Coronary artery (tissue), 2 donors: ENCODE results near the gene CEP104.

Experiments
- DNase-seq: peaks from one replicate; pipeline ENCODE4 v3.0.0-alpha.2; 2017; ENCODE audit warnings: low spot score
- H3K27ac ChIP-seq, 2 donors: fragments of 200-600 bp; sonication (generic); one replicate each; pipeline ENCODE4 v1.5.1; 2016 to 2019
- H3K4me3 ChIP-seq: fragments of 200-600 bp; sonication (generic); 2 replicates; pipeline ENCODE4 v1.5.1; 2016; ENCODE audit warnings: mild to moderate bottlenecking, moderate library complexity
- TF ChIP-seq, protein P1 (sequence below): fragments of 200-600 bp; sonication (generic); IDR thresholded peaks from one replicate; pipeline ENCODE4 v1.5.1; 2019; ENCODE audit warnings: antibody characterized with exemption

CEP104 gene

DNA sequence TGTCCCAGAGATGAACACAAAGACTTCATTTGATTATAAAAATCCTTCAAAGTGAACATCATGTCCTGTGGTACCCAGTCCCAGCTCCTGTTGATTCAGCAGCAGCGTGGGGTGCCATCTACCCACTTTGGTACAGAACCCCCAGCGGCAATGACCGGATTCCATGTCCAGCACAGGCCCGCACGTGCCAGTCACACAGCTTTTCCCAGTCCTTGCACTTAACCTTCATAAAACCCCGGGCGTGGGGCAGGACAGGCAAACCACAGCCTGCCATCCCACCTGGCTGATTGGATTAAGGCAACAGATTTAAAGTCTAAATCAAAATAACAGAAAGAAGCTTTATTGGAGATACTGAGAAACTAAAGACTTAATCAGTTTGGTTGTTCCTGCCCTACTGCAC, 15.5 kb downstream of the CEP104 start:
- Histone ChIP-seq H3K4me3 (no peak overlapping the region), H3K27ac (no peak overlapping the region)
- TF ChIP-seq, protein P1, sequence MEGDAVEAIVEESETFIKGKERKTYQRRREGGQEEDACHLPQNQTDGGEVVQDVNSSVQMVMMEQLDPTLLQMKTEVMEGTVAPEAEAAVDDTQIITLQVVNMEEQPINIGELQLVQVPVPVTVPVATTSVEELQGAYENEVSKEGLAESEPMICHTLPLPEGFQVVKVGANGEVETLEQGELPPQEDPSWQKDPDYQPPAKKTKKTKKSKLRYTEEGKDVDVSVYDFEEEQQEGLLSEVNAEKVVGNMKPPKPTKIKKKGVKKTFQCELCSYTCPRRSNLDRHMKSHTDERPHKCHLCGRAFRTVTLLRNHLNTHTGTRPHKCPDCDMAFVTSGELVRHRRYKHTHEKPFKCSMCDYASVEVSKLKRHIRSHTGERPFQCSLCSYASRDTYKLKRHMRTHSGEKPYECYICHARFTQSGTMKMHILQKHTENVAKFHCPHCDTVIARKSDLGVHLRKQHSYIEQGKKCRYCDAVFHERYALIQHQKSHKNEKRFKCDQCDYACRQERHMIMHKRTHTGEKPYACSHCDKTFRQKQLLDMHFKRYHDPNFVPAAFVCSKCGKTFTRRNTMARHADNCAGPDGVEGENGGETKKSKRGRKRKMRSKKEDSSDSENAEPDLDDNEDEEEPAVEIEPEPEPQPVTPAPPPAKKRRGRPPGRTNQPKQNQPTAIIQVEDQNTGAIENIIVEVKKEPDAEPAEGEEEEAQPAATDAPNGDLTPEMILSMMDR = no peak
- DNase-seq = no peak

DNA sequence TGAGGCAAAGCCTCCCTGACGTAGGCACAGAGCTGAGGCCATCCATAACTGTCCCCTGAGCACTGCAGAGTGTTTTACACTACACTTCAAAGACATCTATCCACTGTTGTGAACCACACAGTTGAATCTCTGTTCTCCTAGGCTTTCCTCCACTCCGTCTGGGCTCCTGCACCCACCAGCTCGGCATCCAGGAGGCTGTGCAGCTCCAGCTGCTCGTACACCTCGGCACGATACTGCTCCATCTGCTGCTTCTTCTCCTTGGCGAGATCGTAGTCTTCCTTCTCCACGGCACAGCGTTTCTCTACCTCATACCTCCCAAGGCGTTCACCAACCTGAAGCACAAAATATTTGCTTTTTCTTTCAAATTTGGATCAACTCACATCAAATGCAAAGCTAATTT, 18.2 kb downstream of the CEP104 start:
- H3K27ac ChIP-seq = no peak overlapping the region
- TF ChIP-seq, protein P1 = no peak
- no peak overlapping the region for H3K4me3 ChIP-seq
- no peak for DNase-seq

DNA sequence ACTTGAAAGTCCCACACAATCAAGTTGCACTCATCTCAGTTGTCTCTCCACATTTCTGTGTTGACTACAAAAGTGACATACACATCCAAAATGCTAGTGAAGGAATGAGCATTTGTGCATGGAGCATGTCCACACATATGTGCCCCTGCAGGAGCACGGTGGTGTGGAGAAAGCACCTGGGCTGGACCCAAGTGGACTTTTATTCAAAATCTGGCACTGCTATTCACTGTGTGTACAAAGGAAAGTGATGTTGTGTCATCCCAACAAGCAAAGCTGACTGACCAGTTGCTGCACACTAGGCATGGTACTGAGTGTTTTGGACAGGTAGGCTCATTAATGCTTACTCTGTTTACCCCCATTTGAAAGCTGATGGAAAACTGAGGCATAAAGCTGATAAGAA, 19.3 kb downstream of the CEP104 start:
- Histone ChIP-seq H3K4me3 (no peak overlapping the region), H3K27ac (no peak overlapping the region)
- TF ChIP-seq, protein P1 = no peak
- no peak for DNase-seq

DNA sequence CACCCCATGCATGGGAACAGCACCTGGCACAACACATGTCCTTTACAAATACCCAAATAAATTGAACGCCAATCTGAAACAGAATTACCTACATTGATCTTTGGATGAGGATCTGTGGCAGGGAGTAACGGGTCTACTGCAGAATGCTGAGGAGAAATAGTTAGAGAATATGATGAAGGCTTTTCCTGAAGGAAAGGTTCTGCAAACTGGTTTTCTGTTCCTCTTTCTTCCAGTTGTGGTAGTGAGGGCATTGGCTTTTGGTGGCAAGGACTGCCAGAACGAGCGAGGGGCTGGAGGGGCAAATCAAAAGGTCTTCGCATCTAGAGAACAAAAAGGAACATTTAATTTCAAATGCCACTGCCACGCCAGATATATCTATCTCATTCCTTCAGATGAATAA, 19.8 kb downstream of the CEP104 start:
- H3K4me3 ChIP-seq = no peak overlapping the region
- TF ChIP-seq, protein P1 = no peak

DNA sequence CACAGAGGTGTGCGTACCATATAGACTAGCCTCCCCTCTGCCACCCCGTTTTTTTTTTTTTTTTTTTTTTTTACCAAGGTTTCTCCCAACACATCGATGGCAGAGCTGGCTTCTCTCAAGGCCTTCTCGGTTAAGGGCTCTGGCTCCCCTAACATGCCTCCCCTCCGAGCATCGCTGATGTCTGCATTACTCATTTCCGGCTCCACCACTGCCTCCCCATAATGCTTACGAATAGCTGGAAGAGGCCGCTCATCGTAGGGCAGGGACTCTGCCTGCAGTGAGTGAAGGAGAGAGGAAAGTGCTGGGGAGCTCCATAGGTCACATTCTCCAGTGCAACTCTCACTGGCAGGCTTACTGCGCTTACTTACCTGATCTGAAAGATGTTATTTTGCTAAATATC, 20.6 kb downstream of the CEP104 start:
- no peak overlapping the region for H3K27ac ChIP-seq
- DNase-seq = no peak
- TF ChIP-seq, protein P1 = no peak
- H3K4me3 ChIP-seq = no peak overlapping the region

More for the DNA sequence above, 19.8 kb downstream of the CEP104 start:
- DNase-seq = no peak
- no peak overlapping the region for H3K27ac ChIP-seq

DNA sequence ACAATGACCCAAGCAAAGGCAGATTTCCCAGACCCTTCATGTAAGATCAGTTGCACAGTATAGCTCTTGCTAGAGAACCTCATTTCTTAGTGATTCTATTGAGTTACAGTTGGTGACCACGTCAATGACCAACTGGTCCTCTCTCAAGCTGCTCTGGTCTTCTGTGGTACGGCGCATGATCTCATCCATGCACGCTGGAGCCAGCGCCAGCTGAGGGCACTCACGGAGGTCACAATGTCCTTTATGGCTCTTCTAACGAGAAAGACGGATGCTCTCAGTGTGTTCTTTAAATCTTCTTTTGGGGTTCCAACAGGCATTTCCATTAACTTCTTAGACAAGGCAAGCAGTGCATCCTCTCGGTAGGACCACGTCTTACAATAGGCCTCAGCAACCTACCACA, 22.3 kb downstream of the CEP104 start:
- Histone ChIP-seq H3K27ac (no peak overlapping the region), H3K4me3 (no peak overlapping the region)
- DNase-seq = no peak
- TF ChIP-seq, protein P1 = no peak

DNA sequence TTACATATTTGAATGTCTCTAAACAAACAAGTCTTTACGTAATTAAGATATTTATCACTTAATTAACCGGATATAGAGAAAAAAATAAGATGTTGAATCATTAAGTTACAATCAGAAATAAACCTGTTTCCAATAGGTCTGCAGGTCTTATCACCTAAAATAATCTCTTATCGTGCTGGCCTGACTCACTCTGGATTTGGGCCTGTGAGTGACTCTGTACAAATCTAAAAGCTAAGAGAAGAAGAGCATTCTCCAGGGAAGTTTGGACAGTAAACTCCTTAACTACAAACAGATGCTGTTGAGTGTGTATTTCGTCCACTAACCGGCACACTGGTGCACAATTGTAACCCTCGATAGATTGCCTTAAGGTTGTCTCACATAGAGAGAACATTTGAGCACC, 25.3 kb downstream of the CEP104 start:
- TF ChIP-seq, protein P1 = no peak
- Histone ChIP-seq H3K4me3 (no peak overlapping the region), H3K27ac (no peak overlapping the region)
- DNase-seq = no peak
